T-cell (primary cell): ENCODE results near the gene ANO1. TPM values are rescaled to one million over a fixed set of nuclear protein-coding genes. Genes with fewer than 3 reads are reported as not detected.

Experiments used
- ATAC-seq, 4 experiments: fragments of 200-7000 bp in 3 of 4; fragments of 150-1000 bp in 1 of 4; cut with Tn5 transposase; replicated peaks in 1 of 4; 1 replicate in 3 of 4; 2 replicates in 1 of 4; pipeline ENCODE4 v1.10.0; 2021; ENCODE audit warnings: moderate library complexity in 3 of 4, mild to moderate bottlenecking in 2 of 4, moderate number of reproducible peaks in 1 of 4
- CTCF ChIA-PET, 2 donors: fragments of 300-600 bp; sonication (Branson Sonifier 250); formaldehyde crosslinking; loops; one replicate each; lab custom pipeline; 2022; ENCODE audit warnings: antibody characterized with exemption in 2 of 2; lab: Charles Lee
- POLR2A ChIA-PET, 2 donors: fragments of 300-600 bp; sonication (Branson Sonifier 250); formaldehyde crosslinking; loops; one replicate each; lab custom pipeline; 2022; ENCODE audit warnings: antibody characterized with exemption in 2 of 2; lab: Charles Lee
- DNase-seq, 35 experiments: peaks; one replicate each; pipeline versions ENCODE4 v3.0.0 to v3.0.0-alpha.2; 2013 to 2023
- H3K27ac ChIP-seq: one replicate; pipeline ENCODE4 v1.5.1; 2013; ENCODE audit warnings: low read length
- H3K27me3 ChIP-seq, 2 experiments: replicated peaks in 1 of 2; 1 replicate in 1 of 2; 2 replicates in 1 of 2; pipeline versions ENCODE4 v1.6.1 to v1.7.0; 2013; ENCODE audit warnings: low read length in 1 of 2, mixed read lengths in 1 of 2; ENCODE audit not compliant: control insufficient read depth in 2 of 2, insufficient read depth in 2 of 2; ENCODE audit errors: extremely low read depth in 1 of 2
- H3K36me3 ChIP-seq, 2 donors: 1 replicate in 1 of 2; 2 replicates in 1 of 2; pipeline versions ENCODE4 v1.6.1 to v1.7.0; 2013; ENCODE audit warnings: low read length in 1 of 2; ENCODE audit not compliant: control insufficient read depth in 2 of 2, insufficient read depth in 1 of 2; ENCODE audit errors: extremely low read depth in 1 of 2
- H3K4me1 ChIP-seq, 2 experiments: 1 replicate in 1 of 2; 2 replicates in 1 of 2; pipeline versions ENCODE4 v1.6.1 to v1.7.0; 2013; ENCODE audit warnings: low read length in 2 of 2, mixed read lengths in 1 of 2; ENCODE audit not compliant: insufficient read depth in 2 of 2, control insufficient read depth in 1 of 2; ENCODE audit errors: extremely low read depth in 1 of 2
- H3K4me3 ChIP-seq, 2 donors: 1 replicate in 1 of 2; 2 replicates in 1 of 2; pipeline versions ENCODE4 v1.5.1 to v1.7.0; 2013; ENCODE audit warnings: mild to moderate bottlenecking in 2 of 2, low read length in 1 of 2, moderate library complexity in 1 of 2; ENCODE audit not compliant: control insufficient read depth in 1 of 2; ENCODE audit errors: extremely low read depth in 1 of 2
- H3K9me3 ChIP-seq: 2 replicates; pipeline ENCODE4 v1.7.0; 2013
- H3K27ac Mint-ChIP-seq, 2 donors: one replicate each; pipeline ENCODE4 v1.8.0; 2020 to 2021; ENCODE audit warnings: mild to moderate bottlenecking in 2 of 2, mixed read lengths in 2 of 2
- H3K27me3 Mint-ChIP-seq, 2 donors: one replicate each; pipeline ENCODE4 v1.8.0; 2021 to 2022; ENCODE audit warnings: mixed read lengths in 2 of 2
- H3K36me3 Mint-ChIP-seq: one replicate; pipeline ENCODE4 v1.8.0; 2021; ENCODE audit warnings: mixed read lengths
- H3K4me1 Mint-ChIP-seq, 3 donors: one replicate each; pipeline ENCODE4 v1.8.0; 2020 to 2022; ENCODE audit warnings: mixed read lengths in 3 of 3, mild to moderate bottlenecking in 1 of 3
- H3K4me3 Mint-ChIP-seq, 3 donors: one replicate each; pipeline ENCODE4 v1.8.0; 2020 to 2022; ENCODE audit warnings: mild to moderate bottlenecking in 3 of 3, mixed read lengths in 3 of 3, moderate library complexity in 3 of 3
- H3K9me3 Mint-ChIP-seq, 3 donors: one replicate each; pipeline ENCODE4 v1.8.0; 2020 to 2022; ENCODE audit warnings: mixed read lengths in 3 of 3
- WGBS: methylation state at CpG from one replicate; pipeline ENCODE4 v1.1.5; 2013; ENCODE audit warnings: missing lambda C conversion rate; ENCODE audit not compliant: insufficient coverage; 5-methylcytosine and 5-hydroxymethylcytosine counted together
- total RNA-seq, 35 experiments: library from RNA in 6 of 35; stranded (reverse) in 6 of 35; fragments of 120-200 nt in 1 of 35; gene quantifications; one replicate each; pipeline versions ENCODE4 v1.2.1 to v1.2.4 and lab custom pipeline; 2013 to 2026

Gene ANO1
- total RNA-seq, 5 donors from 2014 or later (not counting 1 experiment from before 2014, with no cell fraction given) = 0.19 to 0.38 (median 0.33) TPM; not detected in 2

DNA sequence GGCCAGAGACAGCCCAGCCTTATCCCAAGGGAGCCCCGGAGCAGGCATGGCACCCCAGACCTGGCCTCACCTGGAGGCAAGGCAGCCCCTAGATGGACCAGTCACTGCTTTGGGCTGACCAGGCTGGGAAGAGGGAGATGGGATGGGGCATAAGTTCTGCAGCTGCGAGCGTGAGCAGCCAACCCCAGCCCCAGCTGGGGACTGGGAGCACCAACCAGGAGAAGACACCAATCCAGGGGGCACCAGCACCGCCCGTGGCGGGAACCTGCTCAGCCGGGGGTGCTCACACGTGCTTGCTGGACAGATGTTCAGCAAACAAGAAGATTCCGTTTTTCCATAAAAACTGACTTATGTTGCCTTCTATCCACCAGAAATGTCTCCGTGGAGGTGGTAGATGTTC is 108.8 kb downstream of the ANO1 start:
- no peaks in the 10 kb centered on the region for H3K36me3 Mint-ChIP-seq

DNA sequence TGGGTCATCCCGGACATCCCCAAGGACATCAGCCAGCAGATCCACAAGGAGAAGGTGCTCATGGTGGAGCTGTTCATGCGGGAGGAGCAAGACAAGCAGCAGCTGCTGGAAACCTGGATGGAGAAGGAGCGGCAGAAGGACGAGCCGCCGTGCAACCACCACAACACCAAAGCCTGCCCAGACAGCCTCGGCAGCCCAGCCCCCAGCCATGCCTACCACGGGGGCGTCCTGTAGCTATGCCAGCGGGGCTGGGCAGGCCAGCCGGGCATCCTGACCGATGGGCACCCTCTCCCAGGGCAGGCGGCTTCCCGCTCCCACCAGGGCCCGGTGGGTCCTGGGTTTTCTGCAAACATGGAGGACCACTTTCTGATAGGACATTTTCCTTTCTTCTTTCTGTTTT is 109.7 kb downstream of the ANO1 start:
- Mint-ChIP-seq H3K27me3 (peaks cover 10 to 15% of the 10 kb centered on the region in 2 donors), H3K4me1 (peaks cover 0 to 7% (median 0%) of the 10 kb centered on the region in 3 donors), H3K27ac (no peak overlapping the region), H3K9me3 (no peaks in the 10 kb centered on the region), H3K4me3 (no peak overlapping the region), H3K36me3 (no peaks in the 10 kb centered on the region)
- WGBS = 95% methylated on average over 13 of the region's 15 CpGs
- CTCF ChIA-PET = interaction anchor here in 1 of 2 donors (0.8 kb wide), 1 partner anchor 879 kb away, joined by 3 read pairs; no protein-coding TSS in a partner anchor
- ATAC-seq = no peak
- Histone ChIP-seq H3K4me1 (peaks cover 0 to 4% of the 10 kb centered on the region in 2 experiments), H3K27me3 (peaks cover 0 to 52% of the 10 kb centered on the region in 2 experiments), H3K27ac (no peak overlapping the region), H3K4me3 (no peak overlapping the region), H3K36me3 (no peaks in the 10 kb centered on the region), H3K9me3 (no peaks in the 10 kb centered on the region)
- DNase-seq = no peak
- POLR2A ChIA-PET = no interaction called here

More for the DNA sequence above, 108.8 kb downstream of the ANO1 start:
- Mint-ChIP-seq H3K4me1 (peaks cover 0 to 7% (median 0%) of the 10 kb centered on the region in 3 donors), H3K27me3 (peaks cover 6 to 14% of the 10 kb centered on the region in 2 donors), H3K4me3 (no peak overlapping the region), H3K9me3 (no peaks in the 10 kb centered on the region), H3K27ac (no peak overlapping the region)
- H3K27ac ChIP-seq = no peak overlapping the region
- ATAC-seq (no peak), DNase-seq (no peak)
- H3K36me3 ChIP-seq = no peaks in the 10 kb centered on the region
- CTCF ChIA-PET = no interaction called here
- no peaks in the 10 kb centered on the region for H3K9me3 ChIP-seq
- peaks cover 0 to 50% of the 10 kb centered on the region in 2 experiments for H3K27me3 ChIP-seq
- H3K4me1 ChIP-seq = peaks cover 0 to 4% of the 10 kb centered on the region in 2 experiments
- 94% methylated on average over 2 of the region's 10 CpGs for WGBS
- H3K4me3 ChIP-seq = no peak overlapping the region
- POLR2A ChIA-PET = no interaction called here

DNA sequence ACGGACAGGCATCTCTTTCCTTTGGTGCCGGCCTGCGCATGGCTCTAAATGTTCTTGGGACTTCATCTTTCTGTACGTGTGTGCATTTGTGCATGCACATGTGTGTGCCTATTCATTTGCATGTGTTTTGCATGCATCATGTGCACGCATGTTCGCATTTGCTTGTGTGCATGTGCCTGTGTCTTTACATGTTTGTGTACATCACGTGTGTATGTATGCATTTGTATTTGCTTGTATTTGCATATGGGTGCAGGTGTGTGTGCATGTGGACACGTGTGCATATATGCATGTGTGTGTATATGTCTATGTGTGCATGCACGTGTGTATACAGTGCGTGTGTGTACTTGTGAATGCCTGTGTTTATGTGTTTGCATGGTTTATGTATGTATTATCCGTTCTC is 111.5 kb downstream of the ANO1 start:
- Mint-ChIP-seq H3K4me3 (no peak overlapping the region), H3K36me3 (no peaks in the 10 kb centered on the region), H3K9me3 (no peaks in the 10 kb centered on the region), H3K4me1 (peaks cover 0 to 7% (median 0%) of the 10 kb centered on the region in 3 donors), H3K27ac (no peak overlapping the region), H3K27me3 (peaks cover 9 to 11% of the 10 kb centered on the region in 2 donors)
- ATAC-seq = no peak
- Histone ChIP-seq H3K27ac (no peak overlapping the region), H3K4me1 (peaks cover 0 to 4% of the 10 kb centered on the region in 2 experiments), H3K27me3 (peaks cover 0 to 49% of the 10 kb centered on the region in 2 experiments), H3K36me3 (no peaks in the 10 kb centered on the region), H3K4me3 (no peak overlapping the region), H3K9me3 (no peaks in the 10 kb centered on the region)
- ChIA-PET CTCF (no interaction called here), POLR2A (no interaction called here)
- no peak for DNase-seq
- 90% methylated on average over 9 of the region's 11 CpGs for WGBS

DNA sequence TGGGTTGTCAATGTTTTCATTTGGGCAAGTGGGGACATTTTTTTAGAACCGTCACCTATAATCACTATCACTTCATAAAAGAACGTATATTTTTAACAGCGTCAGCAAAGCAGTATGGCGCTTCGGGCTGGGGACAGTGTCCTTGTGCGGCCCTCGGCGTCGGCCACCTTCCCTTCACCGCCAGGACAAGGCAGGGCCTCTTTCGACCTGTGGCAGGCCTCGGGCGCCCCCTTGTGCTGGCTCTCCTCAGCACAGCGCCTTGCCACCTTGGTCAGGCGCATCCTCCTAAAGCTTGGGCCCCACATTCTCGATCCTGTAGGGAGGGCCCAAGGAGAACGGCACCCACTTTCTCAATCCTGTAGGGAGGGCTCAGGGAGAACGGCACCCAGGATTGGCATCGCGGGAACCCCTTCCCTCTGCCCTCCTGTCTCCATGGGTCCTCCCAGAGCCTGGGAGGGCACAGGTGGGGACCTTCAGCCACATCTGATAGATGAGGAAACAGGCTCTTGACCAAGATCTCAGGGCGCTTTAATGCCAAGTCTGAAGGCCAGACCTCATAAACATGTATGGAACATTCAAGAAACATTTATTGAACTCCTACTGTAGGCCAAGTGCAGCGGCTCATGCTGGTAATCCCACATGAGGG is 113.5 kb downstream of the ANO1 start:
- no peak overlapping the region for H3K4me3 Mint-ChIP-seq
- POLR2A ChIA-PET = no interaction called here
- peaks cover 0 to 7% (median 2%) of the 10 kb centered on the region in 3 donors for H3K4me1 Mint-ChIP-seq
- H3K36me3 Mint-ChIP-seq = no peaks in the 10 kb centered on the region
- Histone ChIP-seq H3K4me1 (peaks cover 0 to 6% of the 10 kb centered on the region in 2 experiments), H3K27ac (no peak overlapping the region), H3K4me3 (no peak overlapping the region), H3K27me3 (peaks cover 0 to 49% of the 10 kb centered on the region in 2 experiments), H3K36me3 (no peaks in the 10 kb centered on the region), H3K9me3 (no peaks in the 10 kb centered on the region)
- CTCF ChIA-PET = no interaction called here
- DNase-seq = peak in 27 of 35 experiments; percentile 10 to 64 (median 30)
- WGBS = 17% methylated on average over 21 of the region's 22 CpGs
- H3K27ac Mint-ChIP-seq = no peak overlapping the region
- peak in 3 of 4 experiments; percentile 52 to 61 (median 58) for ATAC-seq
- H3K27me3 Mint-ChIP-seq = peaks cover 8 to 12% of the 10 kb centered on the region in 2 donors
- no peaks in the 10 kb centered on the region for H3K9me3 Mint-ChIP-seq

DNA sequence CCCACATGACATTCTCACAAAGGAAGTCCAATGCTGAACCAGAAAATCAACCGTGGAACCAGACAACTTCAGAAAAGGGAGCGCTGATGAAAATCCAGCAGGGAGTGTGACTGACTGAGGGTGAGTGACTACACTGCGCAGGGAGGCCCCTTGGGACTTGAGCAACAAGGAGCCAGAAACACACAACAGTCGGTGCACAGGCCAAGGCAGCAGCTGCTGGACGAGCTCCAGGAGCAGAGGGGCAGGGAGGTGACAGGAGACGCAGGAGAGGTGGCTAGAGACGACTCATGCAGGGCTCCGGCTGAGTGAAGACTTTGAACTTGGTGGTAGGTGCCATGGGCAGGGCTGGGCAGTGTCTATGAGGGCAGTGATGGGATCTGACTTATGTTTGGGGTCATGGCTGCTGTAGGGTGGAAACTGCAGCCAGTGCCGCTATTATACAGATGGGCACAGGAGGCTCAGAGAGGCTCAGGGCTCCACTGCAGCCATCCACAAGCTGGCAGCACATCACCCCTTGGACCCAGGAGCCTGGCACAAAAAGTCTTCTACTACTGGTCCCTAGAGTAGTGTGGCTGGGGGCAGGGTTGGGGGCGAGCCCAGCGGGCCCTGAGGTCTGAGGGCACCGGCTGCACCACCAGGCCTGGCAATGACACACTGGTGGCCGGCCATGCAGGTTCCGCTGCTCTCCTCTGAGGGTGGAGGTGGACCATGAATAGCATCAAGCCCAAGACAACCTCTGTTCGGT is 114.7 kb downstream of the ANO1 start:
- Histone ChIP-seq H3K9me3 (no peaks in the 10 kb centered on the region), H3K4me1 (peaks cover 0 to 6% of the 10 kb centered on the region in 2 experiments), H3K27ac (no peak overlapping the region), H3K36me3 (no peaks in the 10 kb centered on the region), H3K4me3 (no peak overlapping the region), H3K27me3 (peaks cover 0 to 39% of the 10 kb centered on the region in 2 experiments)
- Mint-ChIP-seq H3K27me3 (peaks cover 8% of the 10 kb centered on the region in 2 donors), H3K27ac (no peak overlapping the region), H3K4me1 (peaks cover 0 to 7% (median 2%) of the 10 kb centered on the region in 3 donors), H3K4me3 (no peak overlapping the region), H3K9me3 (no peaks in the 10 kb centered on the region), H3K36me3 (no peaks in the 10 kb centered on the region)
- POLR2A ChIA-PET = no interaction called here
- ATAC-seq = no peak
- CTCF ChIA-PET = no interaction called here
- WGBS = 78% methylated on average over 12 of the region's 15 CpGs
- no peak for DNase-seq

DNA sequence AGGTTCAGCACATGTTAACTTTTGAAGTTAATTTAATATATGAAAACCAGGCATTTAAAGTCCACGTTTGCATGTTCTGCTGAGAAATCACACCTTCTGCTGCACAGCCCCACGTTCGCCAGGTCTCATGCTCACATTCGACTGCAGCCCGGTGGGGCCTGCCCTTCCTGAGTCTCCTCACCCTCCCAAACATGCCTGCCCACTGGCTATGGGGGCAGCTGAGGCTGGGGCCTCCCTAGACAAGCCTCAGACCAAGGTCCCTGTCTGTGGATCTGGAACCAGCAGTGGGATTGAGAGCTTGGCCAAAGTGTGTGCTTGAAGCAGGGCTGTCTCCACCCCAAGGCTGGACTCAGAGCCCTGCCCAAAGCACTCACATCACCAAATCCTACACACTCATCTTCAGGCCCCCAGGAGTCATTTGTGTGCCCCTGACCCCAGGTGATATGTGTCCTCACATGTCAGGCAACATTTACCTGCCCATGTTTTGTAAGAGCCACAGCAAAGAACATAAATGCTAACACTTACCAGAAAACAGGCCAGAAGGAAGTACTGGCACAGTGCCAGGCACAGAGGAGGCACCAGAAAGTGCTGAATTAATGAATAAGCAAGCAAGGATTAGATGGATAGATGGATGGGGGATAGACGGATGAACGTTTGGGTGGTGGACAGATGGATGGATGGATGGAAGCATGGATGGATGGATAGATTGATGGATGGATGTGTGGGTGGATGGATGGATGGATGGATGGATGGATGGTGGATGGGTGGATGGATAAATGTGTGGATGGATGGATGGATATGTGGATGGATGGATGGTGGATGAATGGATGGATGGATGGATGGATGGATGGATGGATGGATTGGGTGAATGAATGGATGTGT is 115.5 kb downstream of the ANO1 start:
- Histone ChIP-seq H3K9me3 (no peaks in the 10 kb centered on the region), H3K27me3 (peaks cover 0 to 36% of the 10 kb centered on the region in 2 experiments), H3K4me1 (peaks cover 0 to 6% of the 10 kb centered on the region in 2 experiments), H3K27ac (no peak overlapping the region), H3K36me3 (no peaks in the 10 kb centered on the region), H3K4me3 (no peak overlapping the region)
- 74% methylated on average over 2 of the region's 7 CpGs for WGBS
- CTCF ChIA-PET = no interaction called here
- Mint-ChIP-seq H3K4me1 (peaks cover 0 to 7% (median 2%) of the 10 kb centered on the region in 3 donors), H3K4me3 (no peak overlapping the region), H3K27ac (no peak overlapping the region), H3K27me3 (peaks cover 8% of the 10 kb centered on the region in 2 donors), H3K9me3 (no peaks in the 10 kb centered on the region), H3K36me3 (no peaks in the 10 kb centered on the region)
- DNase-seq (no peak), ATAC-seq (no peak)
- POLR2A ChIA-PET = no interaction called here
